Naive B cell (primary cell): ENCODE data around the gene ADRA2C. TPM values are rescaled to one million over a fixed set of nuclear protein-coding genes. Genes with fewer than 3 reads are reported as not detected.

Source experiments
- ATAC-seq, 2 donors: fragments of 150-1000 bp; cut with Tn5 transposase; 2 replicates each; pipeline ENCODE4 v1.10.0; 2021; ENCODE audit warnings: low read depth in 2 of 2, mild to moderate bottlenecking in 2 of 2, moderate library complexity in 2 of 2
- DNase-seq: peaks from one replicate; pipeline ENCODE4 v3.0.0; 2022
- H3K27ac Mint-ChIP-seq, 6 donors: one replicate each; pipeline ENCODE4 v1.8.0; 2020 to 2022; ENCODE audit warnings: mild to moderate bottlenecking in 6 of 6, mixed read lengths in 6 of 6, moderate library complexity in 5 of 6, inconsistent platforms in 2 of 6
- H3K27me3 Mint-ChIP-seq, 3 donors: one replicate each; pipeline ENCODE4 v1.8.0; 2021 to 2022; ENCODE audit warnings: mixed read lengths in 3 of 3, mild to moderate bottlenecking in 1 of 3
- H3K36me3 Mint-ChIP-seq, 2 donors: one replicate each; pipeline ENCODE4 v1.8.0; 2020 to 2022; ENCODE audit warnings: mixed read lengths in 2 of 2, inconsistent platforms in 1 of 2, mild to moderate bottlenecking in 1 of 2
- H3K4me1 Mint-ChIP-seq, 3 donors: one replicate each; pipeline ENCODE4 v1.8.0; 2020 to 2022; ENCODE audit warnings: mixed read lengths in 3 of 3, inconsistent platforms in 1 of 3, mild to moderate bottlenecking in 1 of 3, moderate library complexity in 1 of 3
- H3K4me3 Mint-ChIP-seq, 8 donors: one replicate each; pipeline ENCODE4 v1.8.0; 2020 to 2022; ENCODE audit warnings: mild to moderate bottlenecking in 8 of 8, mixed read lengths in 8 of 8, moderate library complexity in 8 of 8, inconsistent platforms in 2 of 8
- H3K9me3 Mint-ChIP-seq, 7 donors: one replicate each; pipeline ENCODE4 v1.8.0; 2020 to 2022; ENCODE audit warnings: mixed read lengths in 7 of 7, mild to moderate bottlenecking in 5 of 7, inconsistent platforms in 2 of 7, moderate library complexity in 1 of 7
- polyA plus RNA-seq, 6 donors: library from polyadenylated mRNA; unstranded; fragments of 300-500 nt; fragmentation: Illumina TruSeq; gene quantifications; one replicate each; pipeline ENCODE4 v1.2.3, GENCODE V29; 2021; ENCODE audit warnings: low read depth in 6 of 6

Gene ADRA2C
- polyA plus RNA-seq, 6 donors from 2014 or later = not detected

GRCh38 chr4:3803475-3803847 lies 37.3 kb downstream of the ADRA2C start:
- peaks cover 0 to 2% (median 0%) of the 10 kb centered on the region in 7 donors for H3K9me3 Mint-ChIP-seq
- no peak overlapping the region for H3K4me3 Mint-ChIP-seq
- H3K27me3 Mint-ChIP-seq = peaks cover 12 to 31% (median 19%) of the 10 kb centered on the region in 3 donors
- H3K27ac Mint-ChIP-seq = no peak overlapping the region
- no peaks in the 10 kb centered on the region for H3K36me3 Mint-ChIP-seq
- H3K4me1 Mint-ChIP-seq = peaks cover 0 to 2% (median 0%) of the 10 kb centered on the region in 3 donors
- DNase-seq (no peak), ATAC-seq (no peak)

GRCh38 chr4:3803946-3804345 lies 37.8 kb downstream of the ADRA2C start:
- H3K27ac Mint-ChIP-seq = no peak overlapping the region
- ATAC-seq (no peak), DNase-seq (no peak)
- peaks cover 15 to 33% (median 24%) of the 10 kb centered on the region in 3 donors for H3K27me3 Mint-ChIP-seq
- H3K4me3 Mint-ChIP-seq = no peak overlapping the region
- H3K36me3 Mint-ChIP-seq = no peaks in the 10 kb centered on the region
- peaks cover 0 to 2% (median 0%) of the 10 kb centered on the region in 7 donors for H3K9me3 Mint-ChIP-seq
- H3K4me1 Mint-ChIP-seq = peaks cover 0 to 4% (median 2%) of the 10 kb centered on the region in 3 donors

- Mint-ChIP-seq H3K9me3 (peaks cover 0 to 2% (median 0%) of the 10 kb centered on the region in 7 donors), H3K4me1 (peaks cover 0 to 4% (median 2%) of the 10 kb centered on the region in 3 donors), H3K36me3 (no peaks in the 10 kb centered on the region), H3K27me3 (peaks cover 11 to 38% (median 34%) of the 10 kb centered on the region in 3 donors), H3K27ac (no peak overlapping the region), H3K4me3 (no peak overlapping the region)
- DNase-seq = no peak
- ATAC-seq = no peak
Observed at GRCh38 chr4:3805026-3805425, 38.8 kb downstream of the ADRA2C start.

- peaks cover 0 to 4% (median 2%) of the 10 kb centered on the region in 3 donors for H3K4me1 Mint-ChIP-seq
- H3K9me3 Mint-ChIP-seq = peaks cover 0 to 2% (median 0%) of the 10 kb centered on the region in 7 donors
- DNase-seq (no peak), ATAC-seq (no peak)
- peaks cover 11 to 39% (median 35%) of the 10 kb centered on the region in 3 donors for H3K27me3 Mint-ChIP-seq
- H3K36me3 Mint-ChIP-seq = no peaks in the 10 kb centered on the region
- H3K27ac Mint-ChIP-seq = no peak overlapping the region
- no peak overlapping the region for H3K4me3 Mint-ChIP-seq
Observed at GRCh38 chr4:3805731-3806130, 39.5 kb downstream of the ADRA2C start.

GRCh38 chr4:3807311-3807710 lies 41.1 kb downstream of the ADRA2C start:
- Mint-ChIP-seq H3K27ac (no peak overlapping the region), H3K4me3 (no peak overlapping the region), H3K4me1 (peaks cover 0 to 4% (median 2%) of the 10 kb centered on the region in 3 donors), H3K9me3 (peaks cover 0 to 2% (median 0%) of the 10 kb centered on the region in 7 donors), H3K36me3 (no peaks in the 10 kb centered on the region), H3K27me3 (peaks cover 11 to 39% (median 35%) of the 10 kb centered on the region in 3 donors)
- DNase-seq = no peak
- ATAC-seq = no peak

GRCh38 chr4:3807822-3808496 lies 41.8 kb downstream of the ADRA2C start:
- Mint-ChIP-seq H3K9me3 (peaks cover 0 to 2% (median 0%) of the 10 kb centered on the region in 7 donors), H3K4me1 (peaks cover 0 to 4% (median 2%) of the 10 kb centered on the region in 3 donors), H3K27me3 (peaks cover 11 to 39% (median 35%) of the 10 kb centered on the region in 3 donors), H3K36me3 (no peaks in the 10 kb centered on the region), H3K27ac (no peak overlapping the region), H3K4me3 (no peak overlapping the region)
- ATAC-seq (no peak), DNase-seq (no peak)

- DNase-seq = no peak
- H3K9me3 Mint-ChIP-seq = peaks cover 0 to 2% (median 0%) of the 10 kb centered on the region in 7 donors
- H3K36me3 Mint-ChIP-seq = no peaks in the 10 kb centered on the region
- no peak overlapping the region for H3K27ac Mint-ChIP-seq
- H3K4me3 Mint-ChIP-seq = no peak overlapping the region
- H3K27me3 Mint-ChIP-seq = peaks cover 11 to 39% (median 35%) of the 10 kb centered on the region in 3 donors
- peaks cover 0 to 4% (median 2%) of the 10 kb centered on the region in 3 donors for H3K4me1 Mint-ChIP-seq
- ATAC-seq = no peak
Observed at GRCh38 chr4:3808597-3808996, 42.4 kb downstream of the ADRA2C start.

- Mint-ChIP-seq H3K27ac (peak overlapping the region in 1 of 6 donors; percentile 20), H3K36me3 (no peaks in the 10 kb centered on the region), H3K27me3 (peaks cover 11 to 36% (median 34%) of the 10 kb centered on the region in 3 donors), H3K9me3 (peaks cover 0 to 1% (median 0%) of the 10 kb centered on the region in 7 donors), H3K4me1 (peaks cover 0 to 4% (median 2%) of the 10 kb centered on the region in 3 donors), H3K4me3 (peak overlapping the region in 1 of 8 donors; percentile 42)
- ATAC-seq (no peak), DNase-seq (no peak)
Observed at GRCh38 chr4:3809028-3809427, 42.8 kb downstream of the ADRA2C start.

- Mint-ChIP-seq H3K27me3 (peaks cover 11 to 30% (median 28%) of the 10 kb centered on the region in 3 donors), H3K36me3 (no peaks in the 10 kb centered on the region), H3K27ac (peak overlapping the region in 1 of 6 donors; percentile 20), H3K4me3 (no peak overlapping the region), H3K9me3 (peaks cover 0 to 1% (median 0%) of the 10 kb centered on the region in 7 donors), H3K4me1 (peaks cover 0 to 4% (median 0%) of the 10 kb centered on the region in 3 donors)
- ATAC-seq (no peak), DNase-seq (no peak)
Observed at GRCh38 chr4:3809451-3810110, 43.4 kb downstream of the ADRA2C start.

GRCh38 chr4:3810111-3810680 lies 44.0 kb downstream of the ADRA2C start:
- DNase-seq = no peak
- no peak overlapping the region for H3K27ac Mint-ChIP-seq
- peaks cover 0 to 1% (median 0%) of the 10 kb centered on the region in 7 donors for H3K9me3 Mint-ChIP-seq
- H3K36me3 Mint-ChIP-seq = no peaks in the 10 kb centered on the region
- H3K27me3 Mint-ChIP-seq = peaks cover 11 to 29% (median 28%) of the 10 kb centered on the region in 3 donors
- no peak overlapping the region for H3K4me3 Mint-ChIP-seq
- ATAC-seq = no peak
- H3K4me1 Mint-ChIP-seq = peaks cover 0 to 4% (median 0%) of the 10 kb centered on the region in 3 donors

GRCh38 chr4:3810796-3811485 lies 44.8 kb downstream of the ADRA2C start:
- ATAC-seq (no peak), DNase-seq (no peak)
- Mint-ChIP-seq H3K4me1 (peaks cover 0 to 4% (median 0%) of the 10 kb centered on the region in 3 donors), H3K27me3 (peaks cover 11 to 29% (median 28%) of the 10 kb centered on the region in 3 donors), H3K9me3 (peaks cover 0 to 2% (median 0%) of the 10 kb centered on the region in 7 donors), H3K36me3 (no peaks in the 10 kb centered on the region), H3K27ac (no peak overlapping the region), H3K4me3 (no peak overlapping the region)

- Mint-ChIP-seq H3K4me3 (no peak overlapping the region), H3K27ac (no peak overlapping the region), H3K27me3 (peaks cover 7 to 29% (median 28%) of the 10 kb centered on the region in 3 donors), H3K36me3 (no peaks in the 10 kb centered on the region), H3K4me1 (peaks cover 0 to 4% (median 0%) of the 10 kb centered on the region in 3 donors), H3K9me3 (peaks cover 0 to 3% (median 0%) of the 10 kb centered on the region in 7 donors)
- DNase-seq (no peak), ATAC-seq (no peak)
Observed at GRCh38 chr4:3811621-3812020, 45.4 kb downstream of the ADRA2C start.
